Neural progenitor cell (in vitro differentiated cells): Measurements from ENCODE around the gene DENND4C. TPM values are rescaled to one million over a fixed set of nuclear protein-coding genes. Genes with fewer than 3 reads are reported as not detected.

ENCODE experiments used
- DNase-seq: peaks from one replicate; pipeline ENCODE4 v3.0.0-alpha.2; 2016; ENCODE audit warnings: low spot score
- H2AFZ ChIP-seq: fragments of 200-600 bp; sonication (generic); replicated peaks from 2 replicates; pipeline ENCODE4 v1.6.1; 2016; ENCODE audit warnings: antibody characterized with exemption
- H3F3A ChIP-seq: fragments of 200-600 bp; sonication (generic); 2 replicates; pipeline ENCODE4 v1.6.1; 2016; ENCODE audit warnings: antibody characterized with exemption, low read depth
- H3K27ac ChIP-seq: fragments of 200-600 bp; sonication (generic); 2 replicates; pipeline ENCODE4 v1.5.1; 2016; ENCODE audit warnings: mild to moderate bottlenecking
- H3K27me3 ChIP-seq: fragments of 200-600 bp; sonication (generic); 2 replicates; pipeline ENCODE4 v1.6.1; 2016; ENCODE audit warnings: mild to moderate bottlenecking, moderate library complexity
- H3K36me3 ChIP-seq: fragments of 200-600 bp; sonication (generic); 2 replicates; pipeline ENCODE4 v1.5.1; 2016
- H3K4me1 ChIP-seq: fragments of 200-600 bp; sonication (generic); 2 replicates; pipeline ENCODE4 v1.6.1; 2016; ENCODE audit warnings: mixed run types
- H3K4me2 ChIP-seq: fragments of 200-600 bp; sonication (generic); 2 replicates; pipeline ENCODE4 v1.6.1; 2016
- H3K4me3 ChIP-seq: fragments of 200-600 bp; sonication (generic); 2 replicates; pipeline ENCODE4 v1.5.1; 2016
- H3K79me2 ChIP-seq: fragments of 200-600 bp; sonication (generic); 2 replicates; pipeline ENCODE4 v1.6.1; 2016; ENCODE audit warnings: low read depth
- H3K9ac ChIP-seq: fragments of 200-600 bp; sonication (generic); 2 replicates; pipeline ENCODE4 v1.6.1; 2016
- H3K9me3 ChIP-seq: fragments of 200-600 bp; sonication (generic); 2 replicates; pipeline ENCODE4 v1.5.1; 2016; ENCODE audit warnings: low read depth
- H4K20me1 ChIP-seq: fragments of 200-600 bp; sonication (generic); 2 replicates; pipeline ENCODE4 v1.6.1; 2016; ENCODE audit warnings: low read depth
- H3K27ac Mint-ChIP-seq: 3 replicates; pipeline ENCODE4 v1.8.0; 2021; ENCODE audit warnings: mixed read lengths
- H3K27me3 Mint-ChIP-seq: 2 replicates; pipeline ENCODE4 v1.8.0; 2022; ENCODE audit warnings: low read depth, mild to moderate bottlenecking, inconsistent platforms, moderate library complexity, mixed read lengths; ENCODE audit not compliant: insufficient read depth
- H3K36me3 Mint-ChIP-seq: 3 replicates; pipeline ENCODE4 v1.8.0; 2021; ENCODE audit warnings: mixed read lengths
- H3K4me1 Mint-ChIP-seq: 3 replicates; pipeline ENCODE4 v1.8.0; 2021; ENCODE audit warnings: mixed read lengths
- H3K4me3 Mint-ChIP-seq: 3 replicates; pipeline ENCODE4 v1.8.0; 2021; ENCODE audit warnings: mild to moderate bottlenecking, moderate library complexity, mixed read lengths
- H3K9me3 Mint-ChIP-seq: 3 replicates; pipeline ENCODE4 v1.8.0; 2020; ENCODE audit warnings: mixed read lengths
- CTCF ChIP-seq: fragments of 200-600 bp; sonication (generic); IDR thresholded peaks from 2 replicates; pipeline ENCODE4 v1.5.1; 2017; ENCODE audit warnings: antibody characterized with exemption, mild to moderate bottlenecking
- EZH2 ChIP-seq: fragments of 200-600 bp; sonication (generic); IDR thresholded peaks from 2 replicates; pipeline ENCODE4 v1.6.1; 2017; ENCODE audit warnings: antibody characterized with exemption, mild to moderate bottlenecking, moderate library complexity
- EZH2phosphoT487 ChIP-seq: fragments of 200-600 bp; sonication (generic); IDR thresholded peaks from 2 replicates; pipeline ENCODE4 v1.6.1; 2017; ENCODE audit warnings: antibody characterized with exemption
- total RNA-seq: library from RNA; depleted of rRNA; stranded (reverse); fragments of >200 nt; gene quantifications from 2 replicates; pipeline ENCODE4 v1.2.3, GENCODE V29; 2015; ENCODE audit warnings: low replicate concordance

DENND4C gene
- total RNA-seq, 1 donor from 2014 or later: 73.4 TPM

GRCh38 chr9:19283072-19283710, 52.7 kb downstream of the DENND4C start:
- H3K27me3 ChIP-seq: no peaks in the 10 kb centered on the region
- peaks cover 12% of the 10 kb centered on the region for H3K36me3 Mint-ChIP-seq
- H3K4me2 ChIP-seq: no peak overlapping the region
- H2AFZ ChIP-seq: no peak overlapping the region
- H3K9ac ChIP-seq: no peak overlapping the region
- H4K20me1 ChIP-seq: peaks cover 8% of the 10 kb centered on the region
- H3K4me1 Mint-ChIP-seq: peaks cover 2% of the 10 kb centered on the region
- TF ChIP-seq EZH2phosphoT487: no peak
- no peak for TF ChIP-seq EZH2
- no peak for TF ChIP-seq CTCF
- H3K27me3 Mint-ChIP-seq: no peaks in the 10 kb centered on the region
- no peaks in the 10 kb centered on the region for H3K36me3 ChIP-seq
- H3K9me3 Mint-ChIP-seq: no peaks in the 10 kb centered on the region
- DNase-seq: no peak
- peaks cover 68% of the 10 kb centered on the region for H3K79me2 ChIP-seq
- no peaks in the 10 kb centered on the region for H3K4me1 ChIP-seq
- no peaks in the 10 kb centered on the region for H3F3A ChIP-seq
- H3K9me3 ChIP-seq: no peaks in the 10 kb centered on the region
- H3K4me3 ChIP-seq: no peak overlapping the region
- H3K27ac Mint-ChIP-seq: no peak overlapping the region
- H3K27ac ChIP-seq: no peak overlapping the region
- H3K4me3 Mint-ChIP-seq: no peak overlapping the region

GRCh38 chr9:19284729-19285128, 54.2 kb downstream of the DENND4C start:
- H3K9ac ChIP-seq: no peak overlapping the region
- H3K79me2 ChIP-seq: peaks cover 56% of the 10 kb centered on the region
- no peak overlapping the region for H3K27ac Mint-ChIP-seq
- H3K27me3 Mint-ChIP-seq: no peaks in the 10 kb centered on the region
- no peak overlapping the region for H3K27ac ChIP-seq
- no peaks in the 10 kb centered on the region for H3F3A ChIP-seq
- no peak overlapping the region for H3K4me2 ChIP-seq
- no peaks in the 10 kb centered on the region for H3K9me3 Mint-ChIP-seq
- H3K4me1 Mint-ChIP-seq: peaks cover 2% of the 10 kb centered on the region
- H3K36me3 Mint-ChIP-seq: peaks cover 12% of the 10 kb centered on the region
- no peak for DNase-seq
- H2AFZ ChIP-seq: no peak overlapping the region
- H3K36me3 ChIP-seq: peaks cover 3% of the 10 kb centered on the region
- H3K9me3 ChIP-seq: no peaks in the 10 kb centered on the region
- H4K20me1 ChIP-seq: peaks cover 8% of the 10 kb centered on the region
- no peak for TF ChIP-seq EZH2phosphoT487
- TF ChIP-seq CTCF: no peak
- TF ChIP-seq EZH2: no peak
- H3K27me3 ChIP-seq: no peaks in the 10 kb centered on the region
- H3K4me1 ChIP-seq: no peaks in the 10 kb centered on the region
- no peak overlapping the region for H3K4me3 Mint-ChIP-seq
- no peak overlapping the region for H3K4me3 ChIP-seq

DNA sequence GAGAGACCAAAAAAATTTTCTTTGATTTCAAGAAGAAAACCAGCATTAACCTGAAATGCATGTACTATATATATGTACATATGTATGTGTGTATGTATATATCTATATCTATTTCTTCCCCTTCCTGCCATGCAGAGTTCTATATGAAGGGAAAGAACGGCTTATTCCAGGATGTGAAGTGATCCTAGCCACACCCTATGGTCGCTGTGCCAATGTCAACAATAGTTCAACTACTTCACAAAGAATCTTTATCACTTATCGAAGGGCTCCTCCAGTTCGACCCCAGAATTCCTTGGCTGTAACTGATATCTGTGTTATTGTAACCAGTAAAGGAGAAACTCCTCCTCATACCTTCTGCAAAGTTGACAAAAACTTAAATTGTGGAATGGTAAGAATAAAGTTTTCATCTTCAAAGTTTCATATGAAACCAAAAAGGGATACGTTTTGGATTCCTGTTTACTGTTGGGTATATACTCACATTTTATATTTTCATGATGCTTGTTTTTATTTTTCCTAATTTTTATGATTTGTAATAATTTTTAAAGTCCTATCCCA, 56.2 kb downstream of the DENND4C start:
- Histone ChIP-seq H3K27me3 (no peaks in the 10 kb centered on the region), H2AFZ (no peak overlapping the region), H3F3A (no peaks in the 10 kb centered on the region), H3K36me3 (peaks cover 9% of the 10 kb centered on the region), H4K20me1 (peaks cover 6% of the 10 kb centered on the region), H3K79me2 (peaks cover 40% of the 10 kb centered on the region), H3K4me3 (no peak overlapping the region), H3K9ac (no peak overlapping the region), H3K27ac (no peak overlapping the region), H3K9me3 (no peaks in the 10 kb centered on the region), H3K4me1 (no peaks in the 10 kb centered on the region), H3K4me2 (no peak overlapping the region)
- no peak for TF ChIP-seq EZH2phosphoT487
- no peaks in the 10 kb centered on the region for H3K9me3 Mint-ChIP-seq
- no peak for DNase-seq
- H3K27me3 Mint-ChIP-seq: no peaks in the 10 kb centered on the region
- H3K36me3 Mint-ChIP-seq: peaks cover 20% of the 10 kb centered on the region
- H3K27ac Mint-ChIP-seq: no peak overlapping the region
- H3K4me3 Mint-ChIP-seq: no peak overlapping the region
- peaks cover 2% of the 10 kb centered on the region for H3K4me1 Mint-ChIP-seq

- H3K4me1 Mint-ChIP-seq: peaks cover 2% of the 10 kb centered on the region
Observed at GRCh38 chr9:19288081-19288480, 57.6 kb downstream of the DENND4C start.

More at GRCh38 chr9:19288081-19288480, 57.6 kb downstream of the DENND4C start:
- Histone ChIP-seq H3K79me2 (peaks cover 35% of the 10 kb centered on the region), H3K36me3 (peaks cover 9% of the 10 kb centered on the region), H3K27me3 (no peaks in the 10 kb centered on the region), H3K9me3 (no peaks in the 10 kb centered on the region), H3K27ac (no peak overlapping the region), H3F3A (no peaks in the 10 kb centered on the region), H3K4me1 (no peaks in the 10 kb centered on the region), H4K20me1 (peaks cover 6% of the 10 kb centered on the region), H3K4me3 (no peak overlapping the region), H3K4me2 (no peak overlapping the region), H3K9ac (no peak overlapping the region), H2AFZ (no peak overlapping the region)
- TF ChIP-seq EZH2phosphoT487 (no peak), CTCF (no peak), EZH2 (no peak)
- H3K9me3 Mint-ChIP-seq: no peaks in the 10 kb centered on the region
- H3K4me3 Mint-ChIP-seq: no peak overlapping the region
- peaks cover 23% of the 10 kb centered on the region for H3K36me3 Mint-ChIP-seq
- H3K27ac Mint-ChIP-seq: no peak overlapping the region
- DNase-seq: no peak
- H3K27me3 Mint-ChIP-seq: no peaks in the 10 kb centered on the region
